ENCODE data around the gene OTOGL.

The OTOGL gene

GRCh38 chr12:80325167-80325959 is 226.0 kb downstream of the OTOGL start:
- in situ Hi-C loops (cut with HindIII; ENCODE audit: low sequenced_read_pairs): no loop called here

- in situ Hi-C loops (cut with HindIII; ENCODE audit: low sequenced_read_pairs): no loop called here
These were observed 233.5 kb downstream of the OTOGL start for GRCh38 chr12:80332827-80333226.

- in situ Hi-C loops (cut with HindIII; ENCODE audit: low sequenced_read_pairs): no loop called here
These were observed 253.1 kb downstream of the OTOGL start for GRCh38 chr12:80352474-80352873.

GRCh38 chr12:80353254-80353653 is 253.9 kb downstream of the OTOGL start:
- in situ Hi-C loops (cut with HindIII; ENCODE audit: low sequenced_read_pairs): no loop called here

- in situ Hi-C loops (cut with HindIII; ENCODE audit: low sequenced_read_pairs): no loop called here
These were observed 256.8 kb downstream of the OTOGL start for GRCh38 chr12:80356097-80356496.

- in situ Hi-C loops (cut with HindIII; ENCODE audit: low sequenced_read_pairs): no loop called here
These were observed 260.4 kb downstream of the OTOGL start for GRCh38 chr12:80359703-80360102.

- in situ Hi-C loops (cut with HindIII; ENCODE audit: low sequenced_read_pairs): no loop called here
These were observed 264.7 kb downstream of the OTOGL start for GRCh38 chr12:80364056-80364455.

- in situ Hi-C loops (cut with HindIII; ENCODE audit: low sequenced_read_pairs): no loop called here
These were observed 274.3 kb downstream of the OTOGL start for GRCh38 chr12:80373666-80374065.

GRCh38 chr12:80374615-80375014 is 275.3 kb downstream of the OTOGL start:
- in situ Hi-C loops (cut with HindIII; ENCODE audit: low sequenced_read_pairs): no loop called here

GRCh38 chr12:80377140-80377794 is 277.9 kb downstream of the OTOGL start:
- in situ Hi-C loops (cut with HindIII; ENCODE audit: low sequenced_read_pairs): no loop called here

GRCh38 chr12:80381121-80381520 is 281.8 kb downstream of the OTOGL start:
- in situ Hi-C loops (cut with HindIII; ENCODE audit: low sequenced_read_pairs): no loop called here

- in situ Hi-C loops (cut with HindIII; ENCODE audit: low sequenced_read_pairs): no loop called here
These were observed 282.9 kb downstream of the OTOGL start for GRCh38 chr12:80382254-80382653.

- in situ Hi-C loops (cut with HindIII; ENCODE audit: low sequenced_read_pairs): no loop called here
These were observed 301.2 kb downstream of the OTOGL start for GRCh38 chr12:80400571-80400991.

GRCh38 chr12:80401191-80401590 is 301.9 kb downstream of the OTOGL start:
- in situ Hi-C loops (cut with HindIII; ENCODE audit: low sequenced_read_pairs): no loop called here

- in situ Hi-C loops (cut with HindIII; ENCODE audit: low sequenced_read_pairs): loop anchor here (5.0 kb wide), 1 partner anchor 363 kb away; no protein-coding TSS in a partner anchor
These were observed 305.3 kb downstream of the OTOGL start for GRCh38 chr12:80404629-80405028.

GRCh38 chr12:80406253-80406652 is 306.9 kb downstream of the OTOGL start:
- in situ Hi-C loops (cut with HindIII; ENCODE audit: low sequenced_read_pairs): loop anchor here (5.0 kb wide), 1 partner anchor 361 kb away; no protein-coding TSS in a partner anchor

- in situ Hi-C loops (cut with HindIII; ENCODE audit: low sequenced_read_pairs): no loop called here
These were observed 312.4 kb downstream of the OTOGL start for GRCh38 chr12:80411787-80412186.

GRCh38 chr12:80412343-80412953 is 313.1 kb downstream of the OTOGL start:
- in situ Hi-C loops (cut with HindIII; ENCODE audit: low sequenced_read_pairs): no loop called here

- in situ Hi-C loops (cut with HindIII; ENCODE audit: low sequenced_read_pairs): no loop called here
These were observed 314.1 kb downstream of the OTOGL start for GRCh38 chr12:80413462-80413861.

- in situ Hi-C loops (cut with HindIII; ENCODE audit: low sequenced_read_pairs): no loop called here
These were observed 316.1 kb downstream of the OTOGL start for GRCh38 chr12:80415466-80415865.

- in situ Hi-C loops (cut with HindIII; ENCODE audit: low sequenced_read_pairs): no loop called here
These were observed 320.3 kb downstream of the OTOGL start for GRCh38 chr12:80419644-80420043.

- in situ Hi-C loops (cut with HindIII; ENCODE audit: low sequenced_read_pairs): no loop called here
These were observed 320.7 kb downstream of the OTOGL start for GRCh38 chr12:80420075-80420474.
